Femur (tissue), 1 donor: ENCODE results near the gene HACL1.
A peak's percentile ranks its signal among the peaks of the same experiment; 100 is the strongest.
"Not testable (repeated sequence)": the region's sequence is repeated elsewhere in the genome, so short reads cannot be mapped to it uniquely, and the experiment has no call there.

Source experiments
- DNase-seq: peaks from one replicate; pipeline ENCODE4 v3.0.0-alpha.2; 2017

The HACL1 gene

DNA sequence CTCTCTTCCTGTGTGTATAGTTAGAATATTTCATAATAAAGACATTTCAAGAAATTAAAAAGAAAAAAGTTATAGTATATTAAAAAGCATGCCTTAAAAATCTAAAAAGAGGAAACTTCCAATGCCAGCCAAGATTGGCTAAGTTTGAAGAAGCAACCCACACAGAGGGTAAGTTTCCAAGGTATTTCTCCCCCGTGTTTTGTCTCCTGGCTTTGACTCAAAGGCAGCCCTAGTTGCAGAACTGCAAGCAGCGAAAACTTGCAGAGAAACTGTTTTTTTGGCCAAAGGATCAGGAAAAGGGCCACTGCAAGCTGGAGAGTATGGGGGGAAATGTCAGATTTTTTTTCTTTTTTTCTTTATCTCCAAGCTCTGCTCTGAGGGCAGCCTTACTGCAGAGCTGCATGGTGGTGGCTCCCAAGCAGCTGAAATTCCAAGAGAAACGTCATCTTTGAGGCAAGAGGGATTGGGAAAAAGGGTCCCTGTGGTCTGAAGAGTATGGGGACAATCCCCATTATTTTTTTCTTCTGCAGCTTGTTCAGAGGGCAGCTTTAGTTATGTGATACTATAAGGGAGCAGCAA, 23.0 kb downstream of the HACL1 start:
- no peak for DNase-seq

DNA sequence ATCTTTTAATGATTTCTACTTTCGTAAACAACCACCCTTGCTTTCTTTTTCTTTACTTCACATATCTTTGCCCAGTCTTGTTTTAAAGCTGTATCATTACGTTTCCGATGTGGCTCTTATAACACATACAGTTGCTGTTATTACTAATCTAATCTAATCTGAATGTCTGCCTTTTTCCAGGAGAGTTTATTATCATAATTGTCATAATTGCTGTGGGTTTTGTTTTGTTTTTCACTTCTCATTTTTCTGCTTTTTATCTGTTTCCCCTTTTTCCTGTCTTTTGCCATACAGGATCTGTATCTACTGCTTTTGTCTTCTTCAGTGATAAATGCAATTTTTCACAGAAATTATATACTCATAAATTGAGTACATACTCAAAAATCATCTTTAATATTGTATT, 24.9 kb downstream of the HACL1 start:
- DNase-seq: no peak

DNA sequence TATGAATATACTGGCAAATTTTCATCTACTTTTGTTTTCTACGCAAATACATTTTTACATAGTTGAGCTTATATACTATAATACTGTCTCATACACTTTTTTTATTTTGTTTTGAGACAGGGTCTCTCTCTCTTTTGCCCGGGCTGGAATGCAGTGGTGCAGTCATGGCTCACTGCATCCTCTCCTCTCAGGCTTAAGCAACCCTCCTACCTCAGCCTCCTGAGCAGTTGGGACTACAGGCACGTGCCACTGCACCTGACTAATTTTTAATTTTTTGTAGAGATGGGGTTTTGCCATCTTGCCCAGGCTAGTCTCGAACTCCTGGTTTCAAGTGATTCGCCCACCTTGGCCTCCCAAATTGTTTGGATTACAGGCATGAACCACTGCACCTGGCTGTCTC, 25.9 kb downstream of the HACL1 start:
- DNase-seq: no peak

DNA sequence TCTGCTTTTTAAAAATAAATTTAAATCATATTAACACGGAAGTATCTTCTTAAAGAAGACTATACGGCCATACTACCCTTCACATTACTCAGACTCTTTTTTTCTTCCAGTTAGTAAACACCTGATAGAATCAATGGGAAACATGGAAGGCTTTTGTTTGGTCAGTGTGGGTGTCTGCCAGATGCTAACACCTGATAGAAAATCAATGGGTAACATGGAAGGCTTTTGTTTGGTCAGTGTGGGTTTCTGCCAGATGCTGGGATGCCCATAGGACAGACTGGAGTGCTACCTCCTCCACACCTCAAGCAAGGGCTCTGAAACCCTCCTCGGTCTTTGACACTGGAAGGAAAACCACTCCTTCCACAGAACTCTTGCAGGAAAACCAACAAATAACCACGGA, 29.2 kb downstream of the HACL1 start:
- DNase-seq: no peak

DNA sequence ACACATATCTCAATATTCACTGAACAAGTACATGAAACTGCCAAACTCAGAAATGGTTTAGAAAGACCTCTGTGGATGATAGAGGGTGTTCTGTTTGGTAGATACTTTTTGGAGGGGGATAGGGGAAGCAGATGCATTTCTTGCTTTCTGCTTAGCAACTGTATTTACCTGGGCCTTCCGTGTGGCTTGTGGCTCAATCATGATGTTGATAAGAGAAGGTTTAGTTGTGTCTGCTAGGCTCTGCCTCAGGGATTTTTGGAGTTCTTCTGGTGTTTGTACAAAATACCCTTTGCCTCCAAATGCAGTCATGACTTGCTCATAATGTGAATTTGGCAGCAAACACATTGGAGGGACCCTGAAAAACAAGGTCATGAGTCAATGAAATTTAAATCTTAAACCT, 38.2 kb downstream of the HACL1 start:
- no peak for DNase-seq

DNA sequence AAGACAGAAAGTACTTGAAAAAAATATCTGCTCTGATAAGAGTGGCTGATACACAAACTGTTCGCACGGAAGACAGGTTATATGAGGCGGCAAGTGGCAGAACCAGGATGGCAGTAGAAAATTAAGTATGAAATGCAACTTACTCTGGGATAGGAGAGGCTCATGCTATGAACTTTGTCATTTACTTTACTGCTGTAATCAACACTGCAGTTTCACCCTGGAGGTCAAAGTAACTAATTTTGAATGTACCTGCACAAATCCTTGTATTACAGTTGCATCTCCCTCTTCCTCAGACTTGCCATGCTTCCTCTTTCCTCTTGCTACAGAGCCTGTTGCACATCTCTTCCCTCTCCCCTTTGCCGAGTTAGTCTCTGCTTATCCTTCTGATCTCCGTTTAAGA, 38.8 kb downstream of the HACL1 start:
- no peak for DNase-seq

DNA sequence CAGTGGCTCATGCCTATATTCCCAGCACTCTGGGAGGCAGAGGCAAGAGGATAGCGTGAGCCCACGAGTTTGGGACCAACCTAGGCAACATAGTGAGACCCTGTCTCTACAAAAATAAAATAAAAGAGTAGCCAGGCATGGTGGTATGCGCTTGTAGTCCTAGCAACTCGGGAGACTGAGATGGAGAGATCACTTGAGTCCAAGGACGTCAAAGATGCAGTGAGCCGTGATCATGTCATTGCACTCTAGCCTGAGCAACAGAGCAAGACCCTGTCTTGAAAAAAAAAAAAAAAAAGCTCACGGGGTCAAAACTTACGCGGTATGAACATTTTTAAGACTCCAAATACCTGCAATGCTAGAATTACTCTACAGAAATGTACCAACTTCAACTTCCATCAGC, 42.8 kb downstream of the HACL1 start:
- no peak for DNase-seq

DNA sequence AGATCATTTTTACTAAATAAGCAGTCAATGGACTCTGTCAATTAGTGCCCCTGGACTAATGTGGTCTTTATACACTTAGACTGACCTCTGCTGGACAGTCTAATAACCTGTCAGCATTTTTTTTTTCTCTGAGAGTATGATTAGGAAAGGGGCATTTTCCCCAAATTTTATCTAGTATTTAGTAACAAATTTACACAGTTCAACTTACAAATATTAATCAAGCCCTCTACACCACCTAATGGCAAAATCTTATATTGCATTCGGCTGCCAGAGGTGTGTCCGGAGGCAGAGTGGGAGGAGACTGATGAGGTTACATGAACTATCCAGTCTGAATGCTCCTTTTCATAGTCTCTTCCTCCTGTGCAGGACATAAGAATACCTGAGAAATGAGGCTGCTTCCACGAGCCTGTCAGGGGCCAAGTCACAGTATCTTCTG, 43.8 kb downstream of the HACL1 start:
- DNase-seq: peak; percentile 61

DNA sequence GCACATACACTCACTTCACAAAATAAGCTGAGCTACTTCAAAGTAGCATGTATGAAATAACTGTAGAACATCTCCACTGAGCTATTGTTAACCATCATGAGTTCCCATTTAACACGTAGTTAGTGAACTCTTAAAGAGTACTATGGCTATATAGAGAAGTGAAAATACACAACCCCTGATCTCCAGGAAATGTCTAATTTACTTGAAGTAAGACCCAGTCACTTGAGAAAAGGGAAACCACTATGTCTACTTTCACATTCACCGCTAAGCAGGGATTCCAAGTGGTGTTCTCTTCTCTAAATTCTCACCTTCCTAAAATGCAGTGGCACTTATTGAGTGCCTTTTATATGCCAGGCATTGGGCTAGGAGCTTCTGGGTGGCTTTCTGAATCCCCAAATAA, 44.9 kb downstream of the HACL1 start:
- no peak for DNase-seq

DNA sequence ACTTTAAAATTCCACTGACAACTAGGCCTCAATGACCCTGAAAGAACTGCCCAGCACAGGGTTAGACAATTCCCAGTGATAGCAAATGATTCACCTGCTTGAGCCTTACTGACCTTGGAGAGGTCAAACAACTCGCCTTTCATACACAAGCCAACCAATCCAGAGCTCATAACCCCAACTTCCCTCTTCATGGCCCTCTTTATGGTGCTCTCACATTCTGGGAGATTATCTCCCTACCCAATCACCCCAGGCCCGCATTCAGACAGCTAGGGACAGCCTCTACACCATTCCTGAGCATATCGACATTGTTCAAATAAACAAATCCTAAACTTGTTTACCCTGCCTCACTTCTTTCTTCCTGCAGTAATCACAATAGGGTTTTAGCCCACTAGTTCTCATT, 47.6 kb downstream of the HACL1 start:
- DNase-seq: no peak

DNA sequence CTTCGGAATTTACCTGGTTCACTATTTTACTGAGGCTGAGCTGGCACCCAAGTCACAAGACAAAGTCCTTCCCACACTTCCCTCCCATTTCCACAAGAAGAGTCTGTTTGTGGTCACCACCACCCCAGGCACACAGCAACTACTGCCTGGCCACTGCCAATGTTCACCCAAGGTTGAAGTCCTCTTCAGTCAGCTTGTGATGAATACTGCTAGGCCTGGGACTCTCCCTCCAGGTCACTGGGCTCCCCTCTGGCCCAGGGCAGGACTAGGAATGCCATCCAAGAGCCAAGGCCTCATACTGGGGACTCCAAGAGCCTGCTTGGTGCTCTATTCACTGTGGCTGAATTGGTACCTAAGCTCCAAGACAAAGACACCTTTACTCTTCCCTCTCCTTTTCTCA, 49.5 kb downstream of the HACL1 start:
- no peak for DNase-seq

DNA sequence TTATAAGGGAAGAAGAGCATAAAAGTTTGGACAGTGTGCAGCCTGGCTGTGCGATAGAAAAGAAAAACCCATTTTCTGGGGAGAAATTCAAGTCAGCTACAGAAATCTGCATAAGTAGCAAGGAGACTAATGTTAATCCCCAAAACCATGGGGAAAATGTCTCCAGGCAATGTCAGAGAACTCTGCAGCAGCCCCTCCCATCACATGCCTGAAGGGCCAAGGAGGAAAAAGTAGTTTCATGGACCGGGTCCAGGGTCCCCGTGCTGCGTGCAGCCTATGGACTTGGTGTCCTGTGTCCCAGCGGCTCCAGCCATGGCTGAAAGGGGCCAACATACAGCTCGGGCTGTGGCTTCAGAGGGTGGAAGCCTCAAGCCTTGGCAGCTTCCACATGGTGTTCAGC, 51.5 kb downstream of the HACL1 start:
- no peak for DNase-seq

DNA sequence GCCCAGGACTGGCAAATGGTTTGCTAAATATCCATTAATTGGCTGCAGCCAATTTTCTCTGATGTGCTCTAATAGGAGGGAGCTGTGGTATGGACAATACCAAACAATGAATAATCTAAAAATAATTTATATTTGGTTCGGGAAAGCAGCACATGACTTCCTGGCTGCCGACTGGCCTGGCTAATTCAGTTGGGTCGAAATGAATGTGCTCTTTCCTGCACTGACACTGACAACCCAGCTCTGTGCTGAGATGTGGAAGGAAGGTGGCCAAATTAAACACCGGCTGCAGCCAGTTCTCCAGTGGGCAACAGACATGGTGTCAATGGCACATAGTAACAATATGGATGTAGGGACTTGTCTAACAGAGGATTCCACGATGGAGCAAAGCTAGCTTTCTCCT, 58.8 kb downstream of the HACL1 start:
- DNase-seq: no peak

DNA sequence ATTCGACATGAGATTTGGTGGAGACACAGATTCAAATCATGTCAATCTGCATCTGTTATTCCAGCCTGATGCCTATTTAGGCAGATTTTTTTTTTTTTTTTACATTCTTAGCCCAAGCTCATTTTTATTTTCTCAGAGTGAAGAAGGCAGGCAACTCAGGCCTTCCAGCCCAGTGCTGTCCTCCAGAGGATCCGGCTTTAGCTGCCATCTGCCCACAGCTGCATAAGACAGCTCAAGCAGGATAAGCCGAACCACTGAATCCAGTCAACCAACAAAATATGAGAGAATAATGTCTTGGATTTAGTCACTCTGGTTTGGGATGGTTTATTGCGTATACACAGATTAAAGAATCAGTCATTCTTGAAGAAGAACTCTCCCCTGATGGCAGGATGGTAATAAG, 60.0 kb downstream of the HACL1 start:
- DNase-seq: no peak

DNA sequence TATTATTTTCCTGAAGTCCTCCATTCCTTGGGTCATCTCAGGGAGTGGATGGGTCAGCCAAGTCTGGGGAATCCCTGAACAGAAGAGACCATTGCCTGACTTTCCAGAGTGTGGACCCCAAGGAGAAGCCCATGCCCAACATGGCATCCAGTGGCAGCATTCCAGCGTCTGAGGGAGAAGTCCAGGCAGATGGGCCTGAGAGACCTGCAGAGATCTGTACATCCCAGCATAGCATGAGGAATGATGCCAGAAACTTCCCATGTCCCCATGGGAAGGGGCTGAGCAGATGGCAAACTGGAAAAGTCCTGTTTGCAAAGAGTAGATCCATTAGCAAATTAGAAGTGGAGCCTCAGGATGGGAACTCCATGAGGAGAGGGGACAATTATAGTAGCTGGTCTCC, 62.3 kb downstream of the HACL1 start:
- no peak for DNase-seq

DNA sequence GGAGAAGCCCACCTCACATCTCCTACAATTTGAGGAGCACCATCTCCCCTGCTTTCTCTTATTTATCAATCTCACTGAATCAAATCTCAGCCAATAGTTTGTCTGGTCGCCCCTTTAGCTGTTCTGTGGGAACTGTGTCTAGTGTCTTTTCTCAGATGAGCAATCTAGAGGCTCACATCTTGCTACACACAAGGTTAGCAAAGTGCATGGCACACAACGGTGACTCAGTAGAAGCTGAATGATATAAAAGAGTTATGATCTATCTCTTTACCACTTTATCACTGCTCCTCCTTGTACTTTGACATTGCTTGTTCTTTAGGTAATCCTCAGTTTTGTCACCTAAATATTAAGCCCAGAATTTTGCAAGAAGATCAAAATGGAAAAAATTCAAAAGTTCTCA, 63.0 kb downstream of the HACL1 start:
- no peak for DNase-seq

DNA sequence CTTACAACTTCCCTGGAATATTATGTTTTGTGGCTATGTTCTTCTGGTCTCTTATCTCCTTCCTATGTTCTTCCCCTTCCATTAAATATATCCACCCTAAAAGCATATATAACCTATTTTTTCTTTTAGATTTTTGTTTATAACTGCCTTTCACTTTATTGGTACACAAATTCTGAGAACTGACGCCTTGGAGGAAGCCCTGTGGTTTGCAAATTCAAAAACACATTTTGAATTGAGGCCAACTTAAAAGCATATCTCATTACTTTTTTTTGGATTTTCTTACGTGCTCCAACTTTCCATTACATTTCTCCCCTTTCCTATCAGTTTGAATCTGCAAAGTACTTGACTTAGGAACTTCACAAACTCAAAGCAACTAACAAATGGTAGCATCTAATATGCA, 64.5 kb downstream of the HACL1 start:
- no peak for DNase-seq

DNA sequence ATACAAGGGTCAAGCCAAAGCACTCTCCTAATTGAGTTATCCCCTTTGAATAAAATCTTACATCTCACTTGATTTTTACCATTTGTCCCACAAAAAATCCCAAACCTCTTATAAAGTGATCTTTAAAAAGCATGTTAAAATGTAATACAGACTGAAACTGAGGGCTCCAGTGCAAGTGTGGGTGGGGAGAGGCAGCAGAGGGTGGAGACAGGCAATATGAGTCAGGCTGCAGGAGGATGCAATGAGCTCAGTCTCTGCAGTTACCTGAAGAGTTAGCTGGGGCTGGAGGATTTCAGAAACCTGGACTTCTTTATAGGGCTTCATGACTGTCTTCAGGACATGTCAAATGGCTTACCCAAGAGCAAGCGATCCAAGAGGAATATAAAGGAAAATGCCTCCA, 65.6 kb downstream of the HACL1 start:
- DNase-seq: no peak

DNA sequence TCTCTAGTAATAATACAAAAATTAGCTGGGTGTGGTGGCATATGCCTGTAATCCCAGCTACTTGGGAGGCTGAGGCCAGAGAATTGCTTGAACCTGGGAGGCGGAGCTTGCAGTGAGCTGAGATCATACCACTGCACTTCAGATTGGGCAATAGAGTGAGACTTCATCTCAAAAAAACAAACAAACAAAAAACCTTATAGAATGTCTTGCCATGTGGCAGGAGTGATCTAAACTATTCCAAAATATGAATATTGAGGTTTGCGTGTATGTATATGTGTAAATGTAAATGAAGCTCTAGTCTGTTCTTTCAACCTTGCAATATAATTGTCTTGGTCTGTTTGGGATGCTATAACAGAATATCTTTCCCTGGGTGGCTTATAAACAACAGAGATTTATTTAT, 68.8 kb downstream of the HACL1 start:
- DNase-seq: not testable (repeated sequence)

DNA sequence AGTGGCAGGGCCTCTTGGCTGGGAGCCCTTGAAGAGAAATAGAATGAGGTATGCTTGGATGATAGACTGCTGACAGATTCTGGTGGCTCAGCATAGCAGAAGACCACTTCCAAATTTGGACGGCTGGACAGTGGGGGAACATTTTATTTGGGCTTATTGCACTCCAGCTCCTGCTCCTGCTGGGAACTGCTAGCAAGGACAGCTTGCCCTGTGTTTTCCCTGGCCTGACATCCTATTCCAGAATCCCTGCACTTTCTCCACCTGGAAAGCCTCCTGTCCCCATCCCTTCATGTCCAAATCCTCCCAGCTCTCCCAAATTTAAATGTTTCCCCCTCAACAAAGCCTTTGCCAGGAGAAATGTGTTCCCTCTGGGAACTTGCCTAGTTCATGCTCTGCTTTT, 70.0 kb downstream of the HACL1 start:
- no peak for DNase-seq

DNA sequence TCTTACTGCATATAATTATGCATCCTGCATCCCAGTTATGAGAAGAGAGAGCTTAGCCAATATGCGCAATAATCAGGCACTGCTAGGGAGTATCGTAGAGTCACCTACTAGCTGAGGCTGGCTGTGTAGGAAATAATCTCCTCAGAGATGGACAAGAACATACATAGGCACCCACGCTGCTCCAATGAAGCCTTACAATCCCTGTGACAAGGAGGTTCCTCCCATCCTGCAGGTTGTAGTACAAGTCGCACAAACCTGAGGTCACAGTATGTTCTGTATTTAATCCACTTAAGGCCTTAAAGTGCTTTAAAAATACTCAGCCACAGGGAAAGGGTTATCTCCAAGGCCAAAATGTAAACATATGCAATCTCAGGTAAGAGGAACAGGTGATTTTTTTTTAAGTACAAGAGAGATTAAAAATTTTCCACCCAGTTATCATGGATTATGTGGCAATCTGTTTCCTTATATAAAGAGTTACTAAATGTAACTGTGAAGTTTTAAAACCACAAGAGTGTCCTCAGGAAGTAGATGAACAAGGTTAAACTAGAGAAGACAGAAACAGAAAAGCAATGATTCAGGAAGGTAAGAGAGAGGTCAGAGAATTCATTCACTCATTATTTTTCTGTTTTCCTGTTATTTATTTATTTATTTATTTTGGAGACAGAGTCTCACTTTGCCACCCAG, 72.4 kb downstream of the HACL1 start:
- DNase-seq: no peak

DNA sequence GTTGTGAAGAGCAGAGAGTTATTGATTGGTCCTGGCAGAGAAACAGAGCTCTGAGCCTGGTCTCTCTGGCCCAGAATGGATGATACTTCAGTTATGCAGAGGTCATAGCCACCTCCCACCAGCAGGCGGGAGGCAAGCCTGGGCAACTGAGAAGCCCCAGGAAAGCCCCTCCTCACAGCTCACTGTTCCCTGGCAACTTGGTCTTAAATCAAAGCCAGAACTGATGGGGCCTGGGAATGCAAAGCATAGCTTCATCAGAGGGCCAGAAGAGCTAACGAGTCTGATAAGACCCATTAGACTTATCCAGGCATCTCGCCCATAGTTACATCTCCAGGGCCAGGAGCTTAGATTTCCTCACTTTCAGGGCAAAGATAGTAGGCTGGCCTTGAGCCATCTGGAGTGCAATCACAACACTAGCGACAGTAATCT, 74.3 kb downstream of the HACL1 start:
- peak; percentile 48 for DNase-seq

DNA sequence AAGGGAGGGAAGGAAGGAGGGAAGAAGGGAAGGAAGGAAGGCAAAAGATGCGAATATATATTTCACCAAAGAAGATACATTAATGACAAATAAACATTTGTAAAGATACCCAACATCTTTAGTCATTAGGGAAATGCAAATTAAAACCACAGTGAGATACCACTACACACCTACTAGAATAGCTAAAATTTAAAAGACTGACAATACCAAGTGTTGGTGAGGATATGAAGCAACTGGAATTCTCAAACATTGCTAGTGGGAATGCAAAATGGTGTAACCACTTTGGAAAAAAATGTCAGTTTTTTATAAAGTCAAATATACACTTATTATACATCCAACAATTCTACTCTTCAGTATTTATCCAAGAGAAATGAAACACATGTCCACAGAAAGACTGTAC, 75.6 kb downstream of the HACL1 start:
- DNase-seq: no peak

DNA sequence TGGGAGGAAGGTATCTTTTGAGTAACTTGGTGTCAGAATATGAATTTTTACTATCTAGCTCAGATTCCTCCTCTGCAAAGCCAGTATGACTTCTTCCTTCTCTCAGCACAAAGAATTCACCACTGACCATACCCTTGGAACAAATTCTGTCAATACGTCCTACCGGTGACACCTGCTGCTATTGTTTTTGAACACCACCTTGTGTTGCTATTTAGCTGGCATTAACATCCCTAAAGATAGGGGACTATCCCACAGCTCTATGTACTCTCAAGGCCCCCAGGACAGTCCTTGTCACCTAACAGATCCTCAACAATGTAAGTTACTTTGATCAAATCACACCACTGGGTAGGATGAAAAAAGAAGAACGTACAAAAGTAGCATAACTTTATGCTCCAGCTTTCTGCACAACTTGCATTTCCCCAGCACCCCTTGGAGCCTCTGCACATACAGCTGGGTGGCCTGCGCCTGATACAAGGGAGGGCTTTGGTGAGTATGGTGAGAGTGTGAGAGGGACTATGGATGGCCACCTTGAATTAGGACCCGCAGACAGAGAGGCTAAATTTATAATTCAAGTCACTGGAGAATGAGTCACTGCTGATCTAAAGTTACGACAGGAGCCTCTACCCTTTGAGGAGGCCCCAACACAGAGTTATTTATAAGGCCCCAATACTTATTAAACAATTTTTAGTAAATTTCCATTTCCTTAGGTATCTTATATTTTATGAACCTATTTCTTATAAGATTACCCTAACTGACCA, 77.5 kb downstream of the HACL1 start:
- DNase-seq: no peak
